ENCODE data around the gene FADS1. TPM values are rescaled to one million over a fixed set of nuclear protein-coding genes. Genes with fewer than 3 reads are reported as not detected.

FADS1 gene
- total and polyA plus RNA-seq, 2 of the 13 experiments (the other 11 are each of a cell fraction or from before 2014, with no cell fraction given): 91.8 to 108 TPM

- TF ChIP-seq IRF2 (CRISPR knock-in tag; IDR thresholded peaks at IDR 0.05) (peak; percentile 23; the same call in 1 of the 2 replicates), ZNF496 (CRISPR knock-in tag; IDR thresholded peaks at IDR 0.05; ENCODE audit: insufficient replicate concordance) (no peak), FIP1L1 (IDR thresholded peaks at IDR 0.05; ENCODE audit: borderline replicate concordance, insufficient read depth, low read depth, low read length) (0 out of 2 replicates have a peak, but pooled peaks have one; percentile 84), TCF12 (IDR thresholded peaks at IDR 0.05) (no peak), TCF12 (CRISPR knock-in tag; IDR thresholded peaks at IDR 0.05) (peak; percentile 88), MBNL3 (CRISPR knock-in tag; conservative IDR thresholded peaks at IDR 0.05) (no peak), ZNF83 (CRISPR knock-in tag; IDR thresholded peaks at IDR 0.05; ENCODE audit: borderline replicate concordance) (no peak), POLR2G (IDR thresholded peaks at IDR 0.05; ENCODE audit: low read depth, low read length) (peak; percentile 94), ZNF782 (CRISPR knock-in tag; IDR thresholded peaks at IDR 0.05; ENCODE audit: borderline replicate concordance) (0 out of 2 replicates have a peak, but pooled peaks have one; percentile 11), ZSCAN20 (CRISPR knock-in tag; IDR thresholded peaks at IDR 0.05; ENCODE audit: borderline replicate concordance) (no peak; the same call in 1 of the 2 replicates), NFE2 (CRISPR knock-in tag; IDR thresholded peaks at IDR 0.05) (no peak), NFIC (IDR thresholded peaks at IDR 0.05; ENCODE audit: low read length) (no peak), HOXA5 (CRISPR knock-in tag; IDR thresholded peaks at IDR 0.05) (peak; percentile 82), ZNF841 (CRISPR knock-in tag; IDR thresholded peaks at IDR 0.05; ENCODE audit: borderline replicate concordance) (no peak), ZBTB2 (CRISPR knock-in tag; IDR thresholded peaks at IDR 0.05; ENCODE audit: low read depth) (no peak), SALL2 (CRISPR knock-in tag; IDR thresholded peaks at IDR 0.05) (peak; percentile 84), HNRNPLL (IDR thresholded peaks at IDR 0.05; ENCODE audit: low read depth, low read length, poor library complexity, severe bottlenecking) (peak; percentile 88), CBX1 (IDR thresholded peaks at IDR 0.05; ENCODE audit: low read depth) (no peak), RXRA (CRISPR knock-in tag; IDR thresholded peaks at IDR 0.05) (no peak), SRSF4 (IDR thresholded peaks at IDR 0.05; ENCODE audit: low read depth, low read length, poor library complexity, severe bottlenecking) (no peak), CENPX (CRISPR knock-in tag; IDR thresholded peaks at IDR 0.05) (no peak), UBTF (CRISPR knock-in tag; IDR thresholded peaks at IDR 0.05) (peak; percentile 16), ZMAT3 (CRISPR knock-in tag; conservative IDR thresholded peaks at IDR 0.05) (peak; percentile 13; the same call in 1 of the 2 replicates), ZNF777 (CRISPR knock-in tag; IDR thresholded peaks at IDR 0.05) (peak; percentile 57; the same call in 1 of the 2 replicates), ZNF367 (CRISPR knock-in tag; IDR thresholded peaks at IDR 0.05; ENCODE audit: borderline replicate concordance) (no peak), NAIF1 (CRISPR knock-in tag; IDR thresholded peaks at IDR 0.05; ENCODE audit: borderline replicate concordance) (0 out of 2 replicates have a peak, but pooled peaks have one; percentile 59), ZNF570 (CRISPR knock-in tag; IDR thresholded peaks at IDR 0.05; ENCODE audit: borderline replicate concordance) (no peak), RBM22 (optimal IDR thresholded peaks at IDR 0.05; ENCODE audit: low read length) (no peak)
Observed at GRCh38 chr11:61814958-61815789, 1.6 kb downstream of the FADS1 start (continued).

All from HepG2 (cell line).